ENCODE data around the gene TRIM36. TPM values are rescaled to one million over a fixed set of nuclear protein-coding genes. Genes with fewer than 3 reads are reported as not detected.

The TRIM36 gene, protein sequence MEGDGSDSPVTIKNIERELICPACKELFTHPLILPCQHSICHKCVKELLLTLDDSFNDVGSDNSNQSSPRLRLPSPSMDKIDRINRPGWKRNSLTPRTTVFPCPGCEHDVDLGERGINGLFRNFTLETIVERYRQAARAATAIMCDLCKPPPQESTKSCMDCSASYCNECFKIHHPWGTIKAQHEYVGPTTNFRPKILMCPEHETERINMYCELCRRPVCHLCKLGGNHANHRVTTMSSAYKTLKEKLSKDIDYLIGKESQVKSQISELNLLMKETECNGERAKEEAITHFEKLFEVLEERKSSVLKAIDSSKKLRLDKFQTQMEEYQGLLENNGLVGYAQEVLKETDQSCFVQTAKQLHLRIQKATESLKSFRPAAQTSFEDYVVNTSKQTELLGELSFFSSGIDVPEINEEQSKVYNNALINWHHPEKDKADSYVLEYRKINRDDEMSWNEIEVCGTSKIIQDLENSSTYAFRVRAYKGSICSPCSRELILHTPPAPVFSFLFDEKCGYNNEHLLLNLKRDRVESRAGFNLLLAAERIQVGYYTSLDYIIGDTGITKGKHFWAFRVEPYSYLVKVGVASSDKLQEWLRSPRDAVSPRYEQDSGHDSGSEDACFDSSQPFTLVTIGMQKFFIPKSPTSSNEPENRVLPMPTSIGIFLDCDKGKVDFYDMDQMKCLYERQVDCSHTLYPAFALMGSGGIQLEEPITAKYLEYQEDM
- total RNA-seq (ENCODE audit: unreplicated experiment), result 99.4 TPM
- long read RNA-seq, full-length matches to known transcripts, result 16 of 20 reads
- long read RNA-seq, partial matches to known transcripts, result 3 of 20 reads
- long read RNA-seq, other reads (novel, unspliced or antisense), result 1 of 20 reads

DNA sequence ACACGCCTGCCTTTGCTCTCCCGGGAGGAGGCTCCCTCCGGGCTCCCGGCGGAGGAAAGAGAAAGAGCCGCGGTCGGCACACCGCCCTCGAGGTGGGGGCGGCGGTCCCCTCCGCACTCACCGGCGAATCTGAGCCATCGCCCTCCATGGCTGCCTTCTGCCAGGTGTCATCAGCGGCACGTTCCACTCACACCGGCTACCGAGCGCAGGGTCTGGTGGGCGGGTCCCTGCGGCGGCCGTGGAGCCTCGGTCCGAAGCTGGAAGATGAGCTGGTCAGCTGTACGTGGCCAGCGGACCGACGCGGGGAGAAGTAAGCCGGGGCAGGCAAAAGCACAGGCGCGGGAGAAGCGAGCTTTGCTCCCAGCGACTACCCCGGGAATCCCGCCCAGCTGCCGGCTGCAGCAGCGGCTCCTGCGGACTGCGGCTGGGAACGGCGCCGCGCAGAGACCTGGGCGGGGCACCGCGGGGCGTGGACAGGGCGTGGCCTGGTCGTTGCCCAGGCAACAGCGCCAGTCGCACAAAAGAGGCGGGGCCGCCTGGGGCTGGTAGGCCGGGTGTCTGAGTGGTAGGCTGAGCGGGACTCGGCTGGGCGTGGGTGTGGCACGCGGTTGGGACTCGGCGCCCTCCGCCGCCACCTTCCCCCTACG lies at the start of gene TRIM36:
TSS of gene TRIM36 (minus strand) at position 422 of the 647 bp plus-strand sequence. CDS start at position 148, 274 bp downstream.
- Mint-ChIP-seq H3K4me3 (ENCODE audit: unreplicated experiment) (peak within 1 kb of the TSS; percentile 91), H3K9me3 (ENCODE audit: unreplicated experiment) (peaks cover 19% of the 10 kb centered on the region), H3K36me3 (ENCODE audit: unreplicated experiment) (peaks cover 32% of the 10 kb centered on the region), H3K4me1 (ENCODE audit: low read depth, unreplicated experiment) (no peaks in the 10 kb centered on the region), H3K27ac (ENCODE audit: unreplicated experiment) (peak within 1 kb of the TSS; percentile 96), H3K27me3 (ENCODE audit: unreplicated experiment) (peaks cover 7% of the 10 kb centered on the region)
- TF ChIP-seq, protein P1, sequence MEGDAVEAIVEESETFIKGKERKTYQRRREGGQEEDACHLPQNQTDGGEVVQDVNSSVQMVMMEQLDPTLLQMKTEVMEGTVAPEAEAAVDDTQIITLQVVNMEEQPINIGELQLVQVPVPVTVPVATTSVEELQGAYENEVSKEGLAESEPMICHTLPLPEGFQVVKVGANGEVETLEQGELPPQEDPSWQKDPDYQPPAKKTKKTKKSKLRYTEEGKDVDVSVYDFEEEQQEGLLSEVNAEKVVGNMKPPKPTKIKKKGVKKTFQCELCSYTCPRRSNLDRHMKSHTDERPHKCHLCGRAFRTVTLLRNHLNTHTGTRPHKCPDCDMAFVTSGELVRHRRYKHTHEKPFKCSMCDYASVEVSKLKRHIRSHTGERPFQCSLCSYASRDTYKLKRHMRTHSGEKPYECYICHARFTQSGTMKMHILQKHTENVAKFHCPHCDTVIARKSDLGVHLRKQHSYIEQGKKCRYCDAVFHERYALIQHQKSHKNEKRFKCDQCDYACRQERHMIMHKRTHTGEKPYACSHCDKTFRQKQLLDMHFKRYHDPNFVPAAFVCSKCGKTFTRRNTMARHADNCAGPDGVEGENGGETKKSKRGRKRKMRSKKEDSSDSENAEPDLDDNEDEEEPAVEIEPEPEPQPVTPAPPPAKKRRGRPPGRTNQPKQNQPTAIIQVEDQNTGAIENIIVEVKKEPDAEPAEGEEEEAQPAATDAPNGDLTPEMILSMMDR (IDR thresholded peaks at IDR 0.05; ENCODE audit: partially characterized antibody, unreplicated experiment), result no peak
- DNase-seq, result peak; percentile 99

DNA sequence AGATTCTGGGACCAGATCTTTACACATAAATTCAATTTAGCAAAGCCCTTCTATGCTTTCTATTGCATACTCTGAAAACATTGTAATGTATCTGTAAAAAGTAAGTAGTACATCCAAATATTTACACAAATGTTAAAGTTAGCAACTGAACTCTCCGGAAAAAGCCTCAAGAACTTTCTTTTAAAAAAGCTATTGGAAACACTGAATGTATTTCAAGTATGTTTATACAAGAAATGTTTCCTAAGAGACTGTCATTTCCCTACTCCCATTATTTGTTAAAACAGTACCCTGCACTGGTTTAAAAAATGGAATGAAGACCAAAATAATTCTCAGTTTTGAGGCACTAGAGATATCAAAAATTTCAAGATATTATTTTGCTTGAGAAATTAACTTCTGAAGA lies 44.8 kb upstream of the TRIM36 start:
- Mint-ChIP-seq H3K9me3 (ENCODE audit: unreplicated experiment) (no peaks in the 10 kb centered on the region), H3K36me3 (ENCODE audit: unreplicated experiment) (no peaks in the 10 kb centered on the region), H3K4me3 (ENCODE audit: unreplicated experiment) (no peak overlapping the region), H3K4me1 (ENCODE audit: low read depth, unreplicated experiment) (no peaks in the 10 kb centered on the region), H3K27ac (ENCODE audit: unreplicated experiment) (no peak overlapping the region), H3K27me3 (ENCODE audit: unreplicated experiment) (no peaks in the 10 kb centered on the region)
- DNase-seq, result no peak
- TF ChIP-seq, protein P1 (IDR thresholded peaks at IDR 0.05; ENCODE audit: partially characterized antibody, unreplicated experiment), result no peak

DNA sequence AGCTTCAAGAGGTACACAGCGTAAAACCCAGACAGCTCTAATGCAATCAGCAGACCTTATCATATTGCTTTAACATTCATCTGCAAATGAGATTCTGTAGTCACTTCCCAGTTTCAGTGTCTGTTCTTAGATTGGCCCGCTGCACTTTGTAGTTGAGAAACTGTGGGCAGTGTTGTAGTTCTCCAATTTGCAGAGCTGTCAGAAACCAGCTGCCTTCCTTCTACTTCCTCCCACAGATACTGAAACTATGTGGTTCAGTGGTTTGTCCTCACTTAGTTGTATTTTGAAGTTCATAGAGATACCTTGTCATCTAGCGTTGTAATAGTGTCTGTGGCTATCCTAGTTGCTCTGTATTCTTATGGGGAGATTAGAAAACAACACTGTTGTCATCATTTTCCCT lies 39.6 kb upstream of the TRIM36 start:
- Mint-ChIP-seq H3K36me3 (ENCODE audit: unreplicated experiment) (no peaks in the 10 kb centered on the region), H3K4me1 (ENCODE audit: low read depth, unreplicated experiment) (no peaks in the 10 kb centered on the region), H3K9me3 (ENCODE audit: unreplicated experiment) (no peaks in the 10 kb centered on the region), H3K27ac (ENCODE audit: unreplicated experiment) (no peak overlapping the region), H3K27me3 (ENCODE audit: unreplicated experiment) (no peaks in the 10 kb centered on the region), H3K4me3 (ENCODE audit: unreplicated experiment) (no peak overlapping the region)
- TF ChIP-seq, protein P1 (IDR thresholded peaks at IDR 0.05; ENCODE audit: partially characterized antibody, unreplicated experiment), result no peak
- DNase-seq, result no peak

DNA sequence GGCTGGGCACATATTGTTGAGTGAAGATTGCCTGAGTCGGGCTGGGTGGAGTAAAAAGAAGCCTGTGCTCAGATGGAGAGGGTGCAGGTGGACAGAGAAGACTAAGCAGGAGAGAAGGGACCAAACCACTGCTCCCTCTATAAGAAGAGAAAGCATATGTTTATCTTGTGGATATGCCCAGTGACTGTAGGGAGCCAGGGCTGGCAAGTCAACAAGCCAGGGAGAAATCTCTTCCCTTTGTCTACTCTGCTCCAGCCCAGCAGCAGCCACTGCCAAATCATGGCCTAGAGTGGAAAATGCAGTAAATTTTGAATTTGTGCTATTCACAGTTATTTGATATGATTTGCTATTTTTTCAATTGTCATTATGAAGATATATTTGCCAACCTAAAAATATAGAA lies 33.2 kb upstream of the TRIM36 start:
- Mint-ChIP-seq H3K27me3 (ENCODE audit: unreplicated experiment) (peaks cover 2% of the 10 kb centered on the region), H3K4me1 (ENCODE audit: low read depth, unreplicated experiment) (peaks cover 3% of the 10 kb centered on the region), H3K27ac (ENCODE audit: unreplicated experiment) (no peak overlapping the region), H3K4me3 (ENCODE audit: unreplicated experiment) (no peak overlapping the region), H3K9me3 (ENCODE audit: unreplicated experiment) (peaks cover 2% of the 10 kb centered on the region), H3K36me3 (ENCODE audit: unreplicated experiment) (peaks cover 5% of the 10 kb centered on the region)
- TF ChIP-seq, protein P1 (IDR thresholded peaks at IDR 0.05; ENCODE audit: partially characterized antibody, unreplicated experiment), result no peak
- no peak for DNase-seq

Data from glutamatergic neuron (in vitro differentiated cells).